HL-60 (cell line): Measurements from ENCODE around the gene LVRN.

Experiments used
- DNase-seq, 2 experiments: peaks; one replicate each; pipeline ENCODE4 v3.0.0-alpha.2; 2010 to 2020; ENCODE audit warnings: low read depth in 1 of 2, low spot score in 1 of 2
- H3K27ac ChIP-seq: fragments of 250-450 bp; sonication (Bioruptor Pico); replicated peaks from 2 replicates; pipeline ENCODE4 v1.5.1; 2020; ENCODE audit warnings: mild to moderate bottlenecking, moderate library complexity
- H3K27me3 ChIP-seq: fragments of 250-450 bp; sonication (Bioruptor Pico); 2 replicates; pipeline ENCODE4 v1.5.1; 2021; ENCODE audit warnings: mild to moderate bottlenecking, moderate library complexity; ENCODE audit not compliant: insufficient read depth, poor library complexity, severe bottlenecking
- H3K4me3 ChIP-seq: replicated peaks from 2 replicates; pipeline ENCODE4 v1.5.1; 2011; ENCODE audit warnings: mild to moderate bottlenecking, control low read depth, low read length; ENCODE audit not compliant: insufficient read depth
- GABPA ChIP-seq: IDR thresholded peaks from 2 replicates; pipeline ENCODE4 v1.6.1; 2012; ENCODE audit warnings: low read depth
- POLR2AphosphoS5 ChIP-seq: IDR thresholded peaks from 2 replicates; pipeline ENCODE4 v1.6.1; 2012; ENCODE audit warnings: low read depth
- SPI1 ChIP-seq: IDR thresholded peaks from 2 replicates; pipeline ENCODE4 v1.6.1; 2012; ENCODE audit warnings: low read depth, mild to moderate bottlenecking, borderline replicate concordance
- TF ChIP-seq, protein P1 (sequence below): IDR thresholded peaks from 2 replicates; pipeline ENCODE4 v1.6.1; 2012; ENCODE audit warnings: low read depth; ENCODE audit not compliant: insufficient replicate concordance
- TF ChIP-seq, protein P2 (sequence below): IDR thresholded peaks from one replicate; pipeline ENCODE4 v1.5.1; 2011; ENCODE audit warnings: low read length, control low read depth, inconsistent platforms; ENCODE audit not compliant: insufficient read depth

The LVRN gene

DNA sequence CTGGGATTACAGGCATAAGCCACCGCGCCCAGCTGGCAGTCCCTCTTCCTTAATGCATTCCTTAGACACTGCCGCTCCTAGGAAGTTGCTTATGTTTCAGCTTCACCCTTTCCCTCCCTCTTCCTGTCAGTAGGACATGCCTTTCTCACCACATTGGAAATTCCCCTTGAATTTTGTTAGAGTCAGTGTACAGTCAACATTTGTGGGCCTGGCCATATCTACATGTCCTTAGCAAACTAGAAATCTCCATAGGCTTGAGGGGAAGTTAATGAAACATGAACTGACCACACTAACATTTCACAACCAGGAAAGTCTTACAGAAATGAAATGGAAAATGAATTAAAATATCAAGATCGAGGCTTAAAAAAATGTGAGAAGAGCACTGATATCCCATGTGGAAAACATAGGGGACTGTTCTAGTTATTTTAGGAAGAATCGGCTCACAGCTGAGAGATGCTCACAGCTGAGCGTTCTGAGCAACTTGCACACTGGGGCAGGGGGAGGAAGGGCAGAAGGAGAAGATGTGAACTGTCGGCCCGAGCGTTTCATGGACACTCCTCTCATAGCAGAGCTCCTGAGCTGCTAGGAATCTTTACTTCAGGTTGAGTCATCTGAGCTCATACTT is 21.1 kb upstream of the LVRN start:
- no peaks in the 10 kb centered on the region for H3K27me3 ChIP-seq
- no peak for DNase-seq
- TF ChIP-seq SPI1 (no peak), POLR2AphosphoS5 (no peak), GABPA (no peak)
- TF ChIP-seq, protein P1, sequence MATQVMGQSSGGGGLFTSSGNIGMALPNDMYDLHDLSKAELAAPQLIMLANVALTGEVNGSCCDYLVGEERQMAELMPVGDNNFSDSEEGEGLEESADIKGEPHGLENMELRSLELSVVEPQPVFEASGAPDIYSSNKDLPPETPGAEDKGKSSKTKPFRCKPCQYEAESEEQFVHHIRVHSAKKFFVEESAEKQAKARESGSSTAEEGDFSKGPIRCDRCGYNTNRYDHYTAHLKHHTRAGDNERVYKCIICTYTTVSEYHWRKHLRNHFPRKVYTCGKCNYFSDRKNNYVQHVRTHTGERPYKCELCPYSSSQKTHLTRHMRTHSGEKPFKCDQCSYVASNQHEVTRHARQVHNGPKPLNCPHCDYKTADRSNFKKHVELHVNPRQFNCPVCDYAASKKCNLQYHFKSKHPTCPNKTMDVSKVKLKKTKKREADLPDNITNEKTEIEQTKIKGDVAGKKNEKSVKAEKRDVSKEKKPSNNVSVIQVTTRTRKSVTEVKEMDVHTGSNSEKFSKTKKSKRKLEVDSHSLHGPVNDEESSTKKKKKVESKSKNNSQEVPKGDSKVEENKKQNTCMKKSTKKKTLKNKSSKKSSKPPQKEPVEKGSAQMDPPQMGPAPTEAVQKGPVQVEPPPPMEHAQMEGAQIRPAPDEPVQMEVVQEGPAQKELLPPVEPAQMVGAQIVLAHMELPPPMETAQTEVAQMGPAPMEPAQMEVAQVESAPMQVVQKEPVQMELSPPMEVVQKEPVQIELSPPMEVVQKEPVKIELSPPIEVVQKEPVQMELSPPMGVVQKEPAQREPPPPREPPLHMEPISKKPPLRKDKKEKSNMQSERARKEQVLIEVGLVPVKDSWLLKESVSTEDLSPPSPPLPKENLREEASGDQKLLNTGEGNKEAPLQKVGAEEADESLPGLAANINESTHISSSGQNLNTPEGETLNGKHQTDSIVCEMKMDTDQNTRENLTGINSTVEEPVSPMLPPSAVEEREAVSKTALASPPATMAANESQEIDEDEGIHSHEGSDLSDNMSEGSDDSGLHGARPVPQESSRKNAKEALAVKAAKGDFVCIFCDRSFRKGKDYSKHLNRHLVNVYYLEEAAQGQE, result no peak
- TF ChIP-seq, protein P2, sequence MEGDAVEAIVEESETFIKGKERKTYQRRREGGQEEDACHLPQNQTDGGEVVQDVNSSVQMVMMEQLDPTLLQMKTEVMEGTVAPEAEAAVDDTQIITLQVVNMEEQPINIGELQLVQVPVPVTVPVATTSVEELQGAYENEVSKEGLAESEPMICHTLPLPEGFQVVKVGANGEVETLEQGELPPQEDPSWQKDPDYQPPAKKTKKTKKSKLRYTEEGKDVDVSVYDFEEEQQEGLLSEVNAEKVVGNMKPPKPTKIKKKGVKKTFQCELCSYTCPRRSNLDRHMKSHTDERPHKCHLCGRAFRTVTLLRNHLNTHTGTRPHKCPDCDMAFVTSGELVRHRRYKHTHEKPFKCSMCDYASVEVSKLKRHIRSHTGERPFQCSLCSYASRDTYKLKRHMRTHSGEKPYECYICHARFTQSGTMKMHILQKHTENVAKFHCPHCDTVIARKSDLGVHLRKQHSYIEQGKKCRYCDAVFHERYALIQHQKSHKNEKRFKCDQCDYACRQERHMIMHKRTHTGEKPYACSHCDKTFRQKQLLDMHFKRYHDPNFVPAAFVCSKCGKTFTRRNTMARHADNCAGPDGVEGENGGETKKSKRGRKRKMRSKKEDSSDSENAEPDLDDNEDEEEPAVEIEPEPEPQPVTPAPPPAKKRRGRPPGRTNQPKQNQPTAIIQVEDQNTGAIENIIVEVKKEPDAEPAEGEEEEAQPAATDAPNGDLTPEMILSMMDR, result no peak

DNA sequence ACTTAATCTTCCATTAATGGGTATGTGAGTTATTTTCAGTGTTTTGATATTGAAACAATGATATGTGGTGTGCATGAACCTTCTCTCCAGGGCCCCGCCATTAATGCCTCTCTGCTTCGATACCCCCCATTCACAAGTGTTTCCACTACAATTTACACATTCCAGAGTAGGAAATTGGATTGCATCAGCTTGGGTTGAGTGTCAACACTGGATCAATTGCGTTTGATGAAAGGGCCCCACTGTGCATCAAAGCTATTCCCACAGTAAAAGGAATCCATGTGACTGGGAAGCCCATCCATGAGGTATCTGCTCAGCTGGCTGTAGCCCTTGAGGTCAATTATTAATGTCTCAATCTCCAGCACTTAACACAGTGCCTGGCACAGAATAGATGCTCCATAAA is 17.8 kb upstream of the LVRN start:
- H3K4me3 ChIP-seq, result no peak overlapping the region

More for the DNA sequence above, 21.1 kb upstream of the LVRN start:
- no peak overlapping the region for H3K27ac ChIP-seq
- no peak overlapping the region for H3K4me3 ChIP-seq

DNA sequence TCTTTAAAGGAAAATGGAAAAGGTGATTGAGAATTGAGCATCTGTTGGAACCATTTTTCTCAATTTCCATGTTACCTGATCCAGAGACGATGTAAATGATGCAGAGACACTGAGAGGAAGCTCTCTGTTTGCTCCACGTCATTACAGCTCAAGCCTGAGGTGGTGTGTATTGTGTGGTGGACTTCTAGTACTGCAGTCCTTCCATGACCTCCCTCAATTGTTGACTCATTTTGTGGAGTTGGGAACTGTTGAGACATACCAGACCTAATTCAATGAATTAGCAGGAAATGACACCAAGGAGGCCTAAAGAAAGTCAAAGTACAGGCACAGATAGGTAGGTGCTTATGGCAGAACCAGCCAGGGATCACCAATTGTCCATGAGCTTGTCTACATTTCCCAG is 15.6 kb upstream of the LVRN start:
- Histone ChIP-seq H3K4me3 (no peak overlapping the region), H3K27ac (no peak overlapping the region), H3K27me3 (no peaks in the 10 kb centered on the region)
- TF ChIP-seq, protein P1, result no peak
- no peak for TF ChIP-seq SPI1
- no peak for TF ChIP-seq POLR2AphosphoS5
- TF ChIP-seq, protein P2, result no peak
- no peak for TF ChIP-seq GABPA
- DNase-seq, result no peak

More for the DNA sequence above, 17.8 kb upstream of the LVRN start:
- Histone ChIP-seq H3K27ac (no peak overlapping the region), H3K27me3 (no peaks in the 10 kb centered on the region)
- DNase-seq, result no peak
- TF ChIP-seq, protein P2, result no peak
- TF ChIP-seq, protein P1, result no peak
- TF ChIP-seq SPI1 (no peak), POLR2AphosphoS5 (no peak), GABPA (no peak)
